GM19023 (cell line): ENCODE measurements around the gene NRXN3.

Experiments
- ATAC-seq: cut with Tn5 transposase; IDR thresholded peaks from one replicate; pipeline ENCODE4 v1.9.1; 2021; ENCODE audit warnings: mild to moderate bottlenecking, moderate library complexity; ENCODE audit not compliant: unreplicated experiment

The NRXN3 gene

GRCh38 chr14:79693935-79694334 is 1523.8 kb downstream of the NRXN3 start:
- no peak for ATAC-seq

DNA sequence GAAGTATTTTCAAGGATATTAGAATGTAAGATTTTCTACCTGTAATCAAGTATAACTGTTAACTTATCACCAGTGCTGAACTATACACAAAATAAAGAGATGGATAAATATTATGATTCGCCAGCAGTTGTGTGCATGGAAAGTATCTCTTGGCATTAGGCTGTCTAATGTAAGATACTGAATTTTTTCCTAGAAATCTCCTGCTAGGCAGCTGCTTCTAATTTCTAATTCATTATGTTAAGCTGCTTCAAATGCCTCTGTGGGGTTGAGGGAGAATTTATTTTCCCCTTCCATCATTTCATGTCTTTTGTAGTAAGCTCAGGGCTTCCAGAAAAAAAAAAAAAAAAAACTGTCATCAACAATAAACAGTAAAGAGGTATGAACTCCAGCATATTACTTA is 1525.1 kb downstream of the NRXN3 start:
- ATAC-seq: no peak

GRCh38 chr14:79698298-79698711 is 1528.1 kb downstream of the NRXN3 start:
- no peak for ATAC-seq

GRCh38 chr14:79699206-79699605 is 1529.0 kb downstream of the NRXN3 start:
- no peak for ATAC-seq

- ATAC-seq: no peak
Measured at GRCh38 chr14:79701371-79701770, 1531.2 kb downstream of the NRXN3 start.

GRCh38 chr14:79702197-79702596 is 1532.0 kb downstream of the NRXN3 start:
- ATAC-seq: no peak

DNA sequence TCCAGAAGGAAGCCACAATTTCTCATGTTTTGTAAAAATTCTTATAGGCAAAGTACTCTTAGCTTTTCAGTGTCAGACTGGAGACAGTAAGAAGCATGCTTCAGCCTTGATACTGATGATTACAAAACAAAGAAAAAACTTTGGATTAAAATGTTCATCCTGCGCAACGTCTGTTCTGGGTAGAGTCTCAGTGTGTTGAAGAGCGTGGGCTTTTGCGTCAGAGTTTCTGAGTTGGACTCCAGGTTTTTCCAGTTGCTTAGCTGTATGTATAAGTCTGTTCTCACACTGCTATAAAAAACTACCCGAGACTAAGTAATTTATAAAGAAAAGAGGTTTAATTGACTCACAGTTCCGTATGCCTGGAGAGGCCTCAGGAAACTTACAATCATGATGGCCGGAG is 1533.0 kb downstream of the NRXN3 start:
- ATAC-seq: no peak

GRCh38 chr14:79704041-79704807 is 1534.1 kb downstream of the NRXN3 start:
- ATAC-seq: no peak

GRCh38 chr14:79705126-79705894 is 1535.1 kb downstream of the NRXN3 start:
- no peak for ATAC-seq

DNA sequence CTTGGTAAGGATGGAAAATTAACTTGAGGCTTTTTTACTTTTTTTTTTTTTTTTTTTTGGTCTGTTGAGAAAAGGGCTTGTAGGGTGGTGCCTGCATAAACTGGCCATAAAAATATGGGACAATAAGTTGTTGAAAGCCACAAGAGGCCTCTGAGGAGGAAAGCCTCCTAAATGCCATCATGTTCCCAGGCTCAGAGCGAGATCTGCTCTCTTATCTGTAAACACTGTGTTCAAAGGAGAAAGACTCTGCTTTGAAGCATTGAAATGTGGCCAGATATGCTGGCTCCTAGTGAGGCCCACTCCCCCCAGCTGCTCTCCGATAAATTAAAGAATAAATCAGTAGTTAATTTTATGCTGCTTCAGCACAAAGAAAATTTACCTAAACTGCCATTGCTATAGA is 1536.2 kb downstream of the NRXN3 start:
- no peak for ATAC-seq

DNA sequence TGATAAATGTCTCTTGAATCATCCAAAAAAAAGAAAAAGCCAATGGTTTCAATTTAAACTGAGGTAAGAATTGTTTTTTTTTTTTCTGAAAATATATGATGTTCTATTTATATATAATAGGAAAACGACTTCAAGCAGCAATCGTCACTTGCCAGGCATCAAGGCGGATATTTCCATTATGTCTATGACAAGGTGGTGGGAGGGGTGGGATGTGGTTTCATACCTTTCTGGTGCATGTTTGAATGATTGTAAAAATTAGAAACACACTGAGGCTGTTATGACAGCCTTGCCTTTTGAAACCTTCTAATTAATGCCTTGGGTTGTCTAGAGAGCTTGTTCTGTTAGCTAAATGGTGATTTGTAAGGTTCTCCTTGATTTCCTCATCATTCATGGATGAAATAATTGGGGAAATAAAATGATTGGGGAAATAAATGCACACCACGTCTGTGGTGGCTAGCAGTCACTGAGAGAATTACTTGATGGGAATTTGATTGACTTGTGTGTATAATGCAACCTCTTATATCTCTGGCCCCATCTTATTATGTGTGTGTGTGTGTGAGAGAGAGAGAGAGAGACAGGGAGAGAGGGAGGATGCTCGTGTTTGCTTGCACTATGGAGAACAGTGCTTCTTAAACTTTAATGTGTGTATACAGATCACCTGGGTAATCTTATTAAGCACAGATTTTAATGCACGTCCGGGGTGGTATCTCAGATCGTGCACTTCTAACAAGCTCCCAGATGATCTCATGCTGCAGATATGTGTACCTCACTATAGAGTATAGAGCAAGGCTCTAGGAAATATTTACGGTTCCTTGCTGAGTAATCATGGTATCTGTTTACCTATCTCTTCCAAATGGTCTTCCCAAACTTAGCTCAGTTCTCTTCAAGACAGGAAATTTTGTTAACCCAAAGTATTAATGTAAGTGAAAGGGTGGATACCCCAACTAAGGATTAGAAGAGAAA is 1538.5 kb downstream of the NRXN3 start:
- ATAC-seq: no peak

DNA sequence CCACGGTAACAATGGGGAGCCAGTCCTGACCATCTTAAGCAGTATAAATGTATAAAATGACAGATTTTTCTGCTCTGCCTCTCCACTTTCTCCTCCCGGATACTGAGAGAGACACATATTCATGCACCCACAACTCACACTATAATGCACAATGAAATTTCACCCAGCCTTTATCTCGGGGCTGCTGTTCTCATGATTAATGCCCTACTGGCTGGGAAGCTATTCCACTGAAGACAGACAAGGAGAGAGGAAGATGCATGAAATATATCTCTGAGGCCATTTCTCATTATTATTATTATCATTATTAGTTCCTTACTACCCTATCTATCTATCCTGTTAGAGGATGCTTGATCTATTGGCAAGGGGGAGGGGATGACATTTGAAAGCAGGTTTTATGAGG is 1539.4 kb downstream of the NRXN3 start:
- no peak for ATAC-seq

- ATAC-seq: no peak
Measured at GRCh38 chr14:79712302-79712950, 1542.3 kb downstream of the NRXN3 start.

DNA sequence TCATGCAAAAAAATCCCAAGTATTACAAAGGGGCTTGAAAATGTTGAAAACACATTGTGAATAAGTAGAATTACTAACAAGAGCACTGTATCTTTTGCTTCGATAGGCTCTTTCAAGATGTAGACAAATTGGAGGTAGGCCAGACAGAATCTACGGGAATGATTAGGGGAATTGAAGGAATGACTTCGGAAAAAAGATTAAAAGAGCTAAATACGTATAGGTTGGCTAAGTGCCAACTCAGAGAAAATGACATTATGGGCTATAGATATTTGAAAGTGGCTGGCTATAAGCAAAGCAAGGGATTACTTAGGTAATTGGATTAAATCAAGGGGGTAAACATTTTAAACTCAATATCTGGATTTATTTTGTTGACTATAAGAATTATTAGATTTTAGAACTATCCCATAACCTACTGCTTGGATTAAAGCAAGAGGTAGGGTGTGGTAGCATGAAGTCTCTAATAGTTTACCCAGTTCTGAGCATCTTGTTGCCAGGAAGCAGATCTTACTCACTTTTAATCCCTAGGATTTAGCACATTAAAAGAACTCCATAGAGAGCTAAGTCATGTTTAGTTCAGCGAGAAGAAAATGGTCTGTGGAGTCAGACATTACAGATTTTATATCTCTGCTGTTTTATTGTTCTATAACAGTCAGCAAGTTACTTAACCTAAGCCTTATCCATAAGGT is 1551.4 kb downstream of the NRXN3 start:
- ATAC-seq: no peak

GRCh38 chr14:79724934-79725717 is 1555.0 kb downstream of the NRXN3 start:
- no peak for ATAC-seq

- ATAC-seq: no peak
Measured at GRCh38 chr14:79727900-79728299, 1557.7 kb downstream of the NRXN3 start.

- no peak for ATAC-seq
Measured at GRCh38 chr14:79728331-79728730, 1558.2 kb downstream of the NRXN3 start.

DNA sequence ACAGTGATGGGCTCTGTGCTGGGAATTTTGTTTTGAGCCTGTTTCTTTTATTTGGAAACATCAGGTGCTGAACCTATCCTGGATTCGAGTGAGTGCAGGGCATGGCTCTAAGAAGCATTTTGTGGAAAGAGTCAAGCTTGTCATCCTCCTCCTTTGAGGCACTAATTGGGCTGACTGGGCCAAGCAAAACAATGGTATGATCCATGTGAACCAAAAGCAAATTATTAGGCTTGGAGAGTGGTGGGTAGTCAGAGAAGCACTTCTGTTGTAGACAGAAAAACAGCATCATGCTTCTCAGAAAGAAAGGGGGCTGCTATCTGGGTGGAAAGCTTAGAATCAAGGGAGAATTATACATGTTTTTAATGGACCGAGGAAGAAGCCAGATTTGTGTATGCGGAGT is 1559.6 kb downstream of the NRXN3 start:
- ATAC-seq: no peak

DNA sequence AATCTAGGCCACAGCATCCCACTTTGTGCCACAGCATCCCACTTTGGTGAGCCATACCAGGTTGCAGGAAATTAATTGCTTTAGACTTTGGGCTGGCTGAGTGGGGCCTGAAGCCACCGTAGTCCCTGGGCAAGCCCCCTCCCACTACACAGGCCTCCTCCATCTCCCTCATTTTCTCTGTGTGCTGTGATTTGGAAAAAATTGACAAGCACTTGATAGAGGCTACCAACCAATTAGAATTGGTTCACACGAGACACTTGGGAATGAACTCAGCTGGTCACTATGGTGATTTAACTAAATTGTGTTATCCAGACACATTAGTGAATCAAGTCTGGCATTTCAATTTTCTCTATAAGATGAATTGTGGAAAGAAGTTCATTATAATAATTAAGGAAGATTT is 1560.0 kb downstream of the NRXN3 start:
- ATAC-seq: no peak
